Panc1 (cell line): Measurements from ENCODE around the gene IFFO2.

ENCODE experiments used
- CTCF ChIP-seq: fragments of 450-650 bp; IDR thresholded peaks from 2 replicates; pipeline ENCODE4 v1.5.1; 2017; ENCODE audit warnings: mild to moderate bottlenecking
- POLR2AphosphoS5 ChIP-seq: IDR thresholded peaks from 2 replicates; pipeline ENCODE4 v1.6.1; 2012; ENCODE audit warnings: mild to moderate bottlenecking, low read depth, low read length, moderate library complexity
- SIN3A ChIP-seq: IDR thresholded peaks from 2 replicates; pipeline ENCODE4 v1.6.1; 2012; ENCODE audit warnings: low read depth, mild to moderate bottlenecking, low read length, moderate library complexity, borderline replicate concordance; ENCODE audit not compliant: insufficient read depth
- TCF7L2 ChIP-seq: IDR thresholded peaks from 2 replicates; pipeline ENCODE4 v1.6.1; 2011; ENCODE audit warnings: mild to moderate bottlenecking, low read depth, low read length, inconsistent platforms
- TF ChIP-seq, protein P1 (sequence below), 2 experiments: IDR thresholded peaks; 2 replicates each; pipeline ENCODE4 v1.6.1; 2011 to 2012; ENCODE audit warnings: low read depth in 2 of 2, control low read depth in 1 of 2, low read length in 1 of 2, mild to moderate bottlenecking in 1 of 2, moderate library complexity in 1 of 2; ENCODE audit not compliant: insufficient read depth in 1 of 2

GRCh38 chr1:18978706-18979105 is 22.2 kb upstream of the IFFO2 start:
- TF ChIP-seq CTCF = no peak
- TF ChIP-seq, protein P1, sequence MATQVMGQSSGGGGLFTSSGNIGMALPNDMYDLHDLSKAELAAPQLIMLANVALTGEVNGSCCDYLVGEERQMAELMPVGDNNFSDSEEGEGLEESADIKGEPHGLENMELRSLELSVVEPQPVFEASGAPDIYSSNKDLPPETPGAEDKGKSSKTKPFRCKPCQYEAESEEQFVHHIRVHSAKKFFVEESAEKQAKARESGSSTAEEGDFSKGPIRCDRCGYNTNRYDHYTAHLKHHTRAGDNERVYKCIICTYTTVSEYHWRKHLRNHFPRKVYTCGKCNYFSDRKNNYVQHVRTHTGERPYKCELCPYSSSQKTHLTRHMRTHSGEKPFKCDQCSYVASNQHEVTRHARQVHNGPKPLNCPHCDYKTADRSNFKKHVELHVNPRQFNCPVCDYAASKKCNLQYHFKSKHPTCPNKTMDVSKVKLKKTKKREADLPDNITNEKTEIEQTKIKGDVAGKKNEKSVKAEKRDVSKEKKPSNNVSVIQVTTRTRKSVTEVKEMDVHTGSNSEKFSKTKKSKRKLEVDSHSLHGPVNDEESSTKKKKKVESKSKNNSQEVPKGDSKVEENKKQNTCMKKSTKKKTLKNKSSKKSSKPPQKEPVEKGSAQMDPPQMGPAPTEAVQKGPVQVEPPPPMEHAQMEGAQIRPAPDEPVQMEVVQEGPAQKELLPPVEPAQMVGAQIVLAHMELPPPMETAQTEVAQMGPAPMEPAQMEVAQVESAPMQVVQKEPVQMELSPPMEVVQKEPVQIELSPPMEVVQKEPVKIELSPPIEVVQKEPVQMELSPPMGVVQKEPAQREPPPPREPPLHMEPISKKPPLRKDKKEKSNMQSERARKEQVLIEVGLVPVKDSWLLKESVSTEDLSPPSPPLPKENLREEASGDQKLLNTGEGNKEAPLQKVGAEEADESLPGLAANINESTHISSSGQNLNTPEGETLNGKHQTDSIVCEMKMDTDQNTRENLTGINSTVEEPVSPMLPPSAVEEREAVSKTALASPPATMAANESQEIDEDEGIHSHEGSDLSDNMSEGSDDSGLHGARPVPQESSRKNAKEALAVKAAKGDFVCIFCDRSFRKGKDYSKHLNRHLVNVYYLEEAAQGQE (IDR thresholded peaks at IDR 0.05; ENCODE audit: insufficient read depth in 1 of 2, low read depth in 2 of 2, low read length in 1 of 2) = no peak
- no peak for TF ChIP-seq TCF7L2
- TF ChIP-seq POLR2AphosphoS5 = no peak
- no peak for TF ChIP-seq SIN3A
